ENCODE measurements around the gene DCBLD1. TPM values are rescaled to one million over a fixed set of nuclear protein-coding genes. Genes with fewer than 3 reads are reported as not detected.

Gene DCBLD1
- total and polyA plus RNA-seq, 2 donors from 2014 or later = 4.1 to 9.6 TPM

GRCh38 chr6:117547688-117548621, 65.5 kb downstream of the DCBLD1 start:
- peaks cover 0 to 9% (median 7%) of the 10 kb centered on the region in 3 donors for H3K4me1 ChIP-seq (ENCODE audit: control insufficient read depth in 2 of 3, insufficient read depth in 2 of 3, low read depth in 1 of 3, low read length in 3 of 3)
- TF ChIP-seq, protein P1, sequence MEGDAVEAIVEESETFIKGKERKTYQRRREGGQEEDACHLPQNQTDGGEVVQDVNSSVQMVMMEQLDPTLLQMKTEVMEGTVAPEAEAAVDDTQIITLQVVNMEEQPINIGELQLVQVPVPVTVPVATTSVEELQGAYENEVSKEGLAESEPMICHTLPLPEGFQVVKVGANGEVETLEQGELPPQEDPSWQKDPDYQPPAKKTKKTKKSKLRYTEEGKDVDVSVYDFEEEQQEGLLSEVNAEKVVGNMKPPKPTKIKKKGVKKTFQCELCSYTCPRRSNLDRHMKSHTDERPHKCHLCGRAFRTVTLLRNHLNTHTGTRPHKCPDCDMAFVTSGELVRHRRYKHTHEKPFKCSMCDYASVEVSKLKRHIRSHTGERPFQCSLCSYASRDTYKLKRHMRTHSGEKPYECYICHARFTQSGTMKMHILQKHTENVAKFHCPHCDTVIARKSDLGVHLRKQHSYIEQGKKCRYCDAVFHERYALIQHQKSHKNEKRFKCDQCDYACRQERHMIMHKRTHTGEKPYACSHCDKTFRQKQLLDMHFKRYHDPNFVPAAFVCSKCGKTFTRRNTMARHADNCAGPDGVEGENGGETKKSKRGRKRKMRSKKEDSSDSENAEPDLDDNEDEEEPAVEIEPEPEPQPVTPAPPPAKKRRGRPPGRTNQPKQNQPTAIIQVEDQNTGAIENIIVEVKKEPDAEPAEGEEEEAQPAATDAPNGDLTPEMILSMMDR (IDR thresholded peaks at IDR 0.05; ENCODE audit: borderline replicate concordance, extremely low read depth, insufficient read depth) = no peak
- intact Hi-C loops (cut with DNase I) = no loop called here
- no peaks in the 10 kb centered on the region for H3K27me3 ChIP-seq (ENCODE audit: control insufficient read depth, insufficient read depth, low read length)
- FAIRE-seq (no peak), DNase-seq (peak; percentile 86 to 93 (median 89))
- peak overlapping the region in 1 of 3 donors; percentile 66 for H3K9ac ChIP-seq (ENCODE audit: low read length in 3 of 3)
- H3K9me3 ChIP-seq (ENCODE audit: control insufficient read depth in 2 of 3, insufficient read depth in 1 of 3, low read length in 3 of 3) = no peaks in the 10 kb centered on the region
- H3K27ac ChIP-seq (ENCODE audit: low read depth in 2 of 2, low read length in 2 of 2) = peak overlapping the region; percentile 20 to 43
- peaks cover 0 to 5% (median under 1%) of the 10 kb centered on the region in 3 donors for H3K36me3 ChIP-seq (ENCODE audit: control insufficient read depth in 2 of 3, insufficient read depth in 3 of 3, low read length in 3 of 3)
- H3K4me3 ChIP-seq (ENCODE audit: low read length in 3 of 3) = peak overlapping the region; percentile 3 to 72 (median 47)

DNA sequence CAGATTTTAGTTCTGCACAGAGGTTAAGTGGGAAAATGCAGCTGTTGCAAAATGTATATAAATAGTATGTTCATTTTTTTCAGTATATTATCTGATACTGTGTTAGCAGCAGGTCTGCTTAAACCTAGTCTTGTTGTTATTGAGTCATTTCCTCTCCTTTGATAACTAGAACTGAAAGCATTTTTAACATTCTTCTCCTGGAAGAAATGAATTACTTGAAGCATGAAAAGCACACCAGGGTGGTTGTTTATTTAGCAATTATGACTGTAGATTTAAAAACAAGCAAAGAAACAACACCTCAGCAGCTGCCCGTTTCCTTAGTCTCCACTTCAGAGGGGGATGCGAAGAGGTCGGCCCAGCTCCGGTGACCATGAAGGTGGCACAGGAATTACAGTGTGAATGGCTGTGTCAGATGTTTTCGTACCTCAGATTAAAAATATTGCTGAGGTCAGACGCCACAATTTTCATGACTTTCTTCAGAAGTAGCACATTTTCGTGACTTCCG, 66.4 kb downstream of the DCBLD1 start:
- H3K4me3 ChIP-seq (ENCODE audit: low read length in 3 of 3) = peak overlapping the region in 1 of 3 donors; percentile 72
- peak overlapping the region in 1 of 2 donors; percentile 16 for H3K27ac ChIP-seq (ENCODE audit: low read depth in 2 of 2, low read length in 2 of 2)
- DNase-seq (peak in 2 of 5 donors; percentile 27 to 33), FAIRE-seq (no peak)
- H3K36me3 ChIP-seq (ENCODE audit: control insufficient read depth in 2 of 3, insufficient read depth in 3 of 3, low read length in 3 of 3) = peaks cover 0 to 5% (median 0%) of the 10 kb centered on the region in 3 donors
- H3K27me3 ChIP-seq (ENCODE audit: control insufficient read depth, insufficient read depth, low read length) = no peaks in the 10 kb centered on the region
- peaks cover 0 to 9% (median 7%) of the 10 kb centered on the region in 3 donors for H3K4me1 ChIP-seq (ENCODE audit: control insufficient read depth in 2 of 3, insufficient read depth in 2 of 3, low read depth in 1 of 3, low read length in 3 of 3)
- intact Hi-C loops (cut with DNase I) = no loop called here
- no peak overlapping the region for H3K9ac ChIP-seq (ENCODE audit: low read length in 3 of 3)
- TF ChIP-seq, protein P1 (IDR thresholded peaks at IDR 0.05; ENCODE audit: borderline replicate concordance, extremely low read depth, insufficient read depth) = no peak
- H3K9me3 ChIP-seq (ENCODE audit: control insufficient read depth in 2 of 3, insufficient read depth in 1 of 3, low read length in 3 of 3) = no peaks in the 10 kb centered on the region

DNA sequence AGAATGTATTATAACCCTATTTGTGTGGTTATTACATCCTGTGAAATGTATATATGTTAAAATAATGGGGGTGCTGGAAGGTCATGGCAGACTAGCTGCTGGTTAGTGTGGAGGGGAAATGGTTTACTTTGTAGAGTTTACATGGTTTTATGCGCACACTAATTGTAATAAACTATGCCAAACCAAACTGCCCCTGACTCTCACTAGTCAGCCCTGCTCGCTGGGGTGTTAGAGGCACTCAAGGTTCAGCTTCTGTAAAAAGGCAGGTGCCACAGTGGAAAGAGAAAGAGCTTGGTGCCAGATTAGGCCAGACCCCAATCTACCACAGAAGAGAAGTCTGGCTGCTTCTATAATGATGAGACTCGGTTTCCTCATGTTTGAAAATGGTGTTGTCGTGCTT, 67.1 kb downstream of the DCBLD1 start:
- Histone ChIP-seq H3K4me3 (ENCODE audit: low read length in 3 of 3) (no peak overlapping the region), H3K9ac (ENCODE audit: low read length in 3 of 3) (no peak overlapping the region), H3K9me3 (ENCODE audit: control insufficient read depth in 2 of 3, insufficient read depth in 1 of 3, low read length in 3 of 3) (no peaks in the 10 kb centered on the region), H3K36me3 (ENCODE audit: control insufficient read depth in 2 of 3, insufficient read depth in 3 of 3, low read length in 3 of 3) (peaks cover 0 to 5% (median 0%) of the 10 kb centered on the region in 3 donors), H3K27ac (ENCODE audit: low read depth in 2 of 2, low read length in 2 of 2) (no peak overlapping the region), H3K27me3 (ENCODE audit: control insufficient read depth, insufficient read depth, low read length) (no peaks in the 10 kb centered on the region), H3K4me1 (ENCODE audit: control insufficient read depth in 2 of 3, insufficient read depth in 2 of 3, low read depth in 1 of 3, low read length in 3 of 3) (peaks cover 0 to 9% (median 7%) of the 10 kb centered on the region in 3 donors)
- intact Hi-C loops (cut with DNase I) = no loop called here
- FAIRE-seq = no peak
- TF ChIP-seq, protein P1 (IDR thresholded peaks at IDR 0.05; ENCODE audit: borderline replicate concordance, extremely low read depth, insufficient read depth) = no peak
- no peak for DNase-seq

Measured in kidney (tissue), 14 donors.